ENCODE data around the gene LRRIQ4. TPM values are rescaled to one million over a fixed set of nuclear protein-coding genes. Genes with fewer than 3 reads are reported as not detected.

Gene LRRIQ4
- total RNA-seq, 1 donor from 2014 or later: not detected

DNA sequence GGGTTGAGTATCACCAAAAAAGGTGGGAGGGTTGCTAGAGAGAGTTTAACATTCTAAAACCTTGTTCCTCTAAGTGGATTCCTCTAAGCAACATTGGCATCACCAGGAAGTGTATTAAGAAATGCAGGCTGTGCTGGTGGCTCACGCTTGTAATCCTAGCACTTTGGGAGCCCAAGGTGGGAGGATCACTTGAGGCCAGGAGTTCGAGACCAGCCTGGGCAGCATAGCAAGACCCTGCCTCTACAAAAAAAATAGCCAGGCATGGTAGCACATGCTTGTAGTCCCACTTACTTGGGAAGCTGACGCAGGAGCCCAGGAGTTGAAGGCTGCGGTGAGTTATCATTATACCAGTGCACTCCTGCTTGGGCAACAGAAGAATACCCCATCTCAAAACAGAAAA lies 34.8 kb upstream of the LRRIQ4 start:
- Histone ChIP-seq H3K4me3 (no peak overlapping the region), H3K4me1 (peaks cover 7 to 14% of the 10 kb centered on the region in 2 donors), H3K27ac (no peak overlapping the region), H3K9me3 (no peaks in the 10 kb centered on the region), H3K36me3 (peaks cover 52 to 59% of the 10 kb centered on the region in 2 donors), H3K27me3 (no peaks in the 10 kb centered on the region)
- intact Hi-C loops (cut with DNase I): no loop called here
- TF ChIP-seq, protein P1, sequence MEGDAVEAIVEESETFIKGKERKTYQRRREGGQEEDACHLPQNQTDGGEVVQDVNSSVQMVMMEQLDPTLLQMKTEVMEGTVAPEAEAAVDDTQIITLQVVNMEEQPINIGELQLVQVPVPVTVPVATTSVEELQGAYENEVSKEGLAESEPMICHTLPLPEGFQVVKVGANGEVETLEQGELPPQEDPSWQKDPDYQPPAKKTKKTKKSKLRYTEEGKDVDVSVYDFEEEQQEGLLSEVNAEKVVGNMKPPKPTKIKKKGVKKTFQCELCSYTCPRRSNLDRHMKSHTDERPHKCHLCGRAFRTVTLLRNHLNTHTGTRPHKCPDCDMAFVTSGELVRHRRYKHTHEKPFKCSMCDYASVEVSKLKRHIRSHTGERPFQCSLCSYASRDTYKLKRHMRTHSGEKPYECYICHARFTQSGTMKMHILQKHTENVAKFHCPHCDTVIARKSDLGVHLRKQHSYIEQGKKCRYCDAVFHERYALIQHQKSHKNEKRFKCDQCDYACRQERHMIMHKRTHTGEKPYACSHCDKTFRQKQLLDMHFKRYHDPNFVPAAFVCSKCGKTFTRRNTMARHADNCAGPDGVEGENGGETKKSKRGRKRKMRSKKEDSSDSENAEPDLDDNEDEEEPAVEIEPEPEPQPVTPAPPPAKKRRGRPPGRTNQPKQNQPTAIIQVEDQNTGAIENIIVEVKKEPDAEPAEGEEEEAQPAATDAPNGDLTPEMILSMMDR (IDR thresholded peaks at IDR 0.05): no peak
- no peak for DNase-seq (ENCODE audit: low spot score in 2 of 2)

DNA sequence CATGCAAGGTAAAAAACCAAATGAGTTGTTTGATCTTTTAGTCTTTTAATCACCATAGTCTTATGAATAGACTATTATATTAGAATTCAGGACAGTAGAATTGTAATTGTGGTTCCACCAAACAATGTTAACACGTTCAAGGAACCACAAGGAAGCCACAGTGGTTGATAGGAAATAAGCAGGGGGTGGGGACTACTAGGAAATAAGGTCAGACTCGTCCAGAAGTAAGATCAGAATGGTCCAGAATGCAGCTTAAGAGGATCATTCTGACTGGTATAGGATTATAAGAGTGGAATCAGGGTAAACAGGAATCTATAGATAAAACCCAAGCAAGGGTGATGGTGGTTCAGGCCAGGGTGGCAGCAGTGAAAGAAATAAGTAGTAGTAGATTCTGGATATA lies 31.9 kb upstream of the LRRIQ4 start:
- peaks cover 57 to 65% of the 10 kb centered on the region in 2 donors for H3K36me3 ChIP-seq
- intact Hi-C loops (cut with DNase I): no loop called here

DNA sequence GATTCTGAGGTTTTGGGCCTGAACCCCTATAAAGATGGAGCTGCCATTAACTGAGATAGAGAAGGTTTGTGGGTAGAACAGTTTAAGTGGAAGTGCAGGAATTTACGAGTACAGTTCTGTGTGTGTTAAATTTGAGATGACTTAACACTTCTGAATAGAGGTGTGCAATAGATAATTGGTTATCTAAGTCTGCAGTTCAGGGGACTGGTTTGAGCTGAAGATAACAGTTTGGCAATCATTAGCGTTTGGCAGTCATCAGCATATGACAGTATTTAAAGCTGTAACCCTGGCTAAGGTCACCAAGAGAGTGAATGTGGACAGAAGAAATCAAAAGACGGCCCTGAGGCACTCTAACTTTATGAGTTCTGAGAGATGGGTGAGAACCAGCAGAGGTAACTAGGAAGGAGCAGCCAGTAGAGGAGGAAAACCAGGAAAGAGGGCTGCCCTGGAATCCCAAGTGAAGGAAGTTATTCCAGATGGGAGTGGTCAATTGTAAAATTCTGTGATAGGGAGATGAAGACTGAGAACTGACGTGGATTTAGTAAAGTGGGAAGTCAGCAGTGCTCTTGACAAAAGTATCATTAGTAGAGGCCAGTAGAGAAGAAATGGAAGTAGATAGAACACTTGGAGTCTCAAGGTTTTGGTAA lies 31.3 kb upstream of the LRRIQ4 start:
- Histone ChIP-seq H3K9me3 (no peaks in the 10 kb centered on the region), H3K36me3 (peaks cover 63 to 70% of the 10 kb centered on the region in 2 donors), H3K4me1 (no peaks in the 10 kb centered on the region), H3K27ac (no peak overlapping the region), H3K4me3 (no peak overlapping the region), H3K27me3 (no peaks in the 10 kb centered on the region)
- TF ChIP-seq, protein P1 (IDR thresholded peaks at IDR 0.05): no peak
- intact Hi-C loops (cut with DNase I): no loop called here
- no peak for DNase-seq (ENCODE audit: low spot score in 2 of 2)

More for the DNA sequence above, 31.9 kb upstream of the LRRIQ4 start:
- TF ChIP-seq, protein P1 (IDR thresholded peaks at IDR 0.05): no peak
- DNase-seq (ENCODE audit: low spot score in 2 of 2): no peak
- no peak overlapping the region for H3K4me3 ChIP-seq
- H3K4me1 ChIP-seq: no peaks in the 10 kb centered on the region
- H3K27ac ChIP-seq: no peak overlapping the region
- no peaks in the 10 kb centered on the region for H3K27me3 ChIP-seq
- H3K9me3 ChIP-seq: no peaks in the 10 kb centered on the region

DNA sequence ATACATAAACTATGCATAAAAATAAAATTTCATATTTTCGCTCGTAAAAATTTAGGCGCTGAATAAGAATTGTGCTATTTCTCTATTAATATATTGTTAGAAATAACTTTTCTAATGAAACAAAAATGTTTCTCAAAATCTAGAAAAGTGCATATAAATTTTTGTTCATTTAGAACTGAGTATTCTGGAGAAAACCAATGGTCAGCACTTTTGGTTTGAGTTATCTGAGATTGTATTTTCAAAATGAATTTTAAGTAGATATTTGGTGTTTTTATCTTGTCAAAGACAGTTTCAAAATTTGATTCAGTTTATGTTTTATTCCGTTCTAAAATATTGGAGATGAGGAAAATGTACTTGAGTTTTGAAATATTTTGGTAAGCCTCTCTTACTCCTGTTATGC lies 25.6 kb upstream of the LRRIQ4 start:
- H3K27ac ChIP-seq: no peak overlapping the region
- H3K4me1 ChIP-seq: no peaks in the 10 kb centered on the region
- no peak for DNase-seq (ENCODE audit: low spot score in 2 of 2)
- peaks cover 32 to 69% of the 10 kb centered on the region in 2 donors for H3K36me3 ChIP-seq
- H3K4me3 ChIP-seq: no peak overlapping the region
- intact Hi-C loops (cut with DNase I): no loop called here
- no peaks in the 10 kb centered on the region for H3K27me3 ChIP-seq
- no peaks in the 10 kb centered on the region for H3K9me3 ChIP-seq
- TF ChIP-seq, protein P1 (IDR thresholded peaks at IDR 0.05): no peak

DNA sequence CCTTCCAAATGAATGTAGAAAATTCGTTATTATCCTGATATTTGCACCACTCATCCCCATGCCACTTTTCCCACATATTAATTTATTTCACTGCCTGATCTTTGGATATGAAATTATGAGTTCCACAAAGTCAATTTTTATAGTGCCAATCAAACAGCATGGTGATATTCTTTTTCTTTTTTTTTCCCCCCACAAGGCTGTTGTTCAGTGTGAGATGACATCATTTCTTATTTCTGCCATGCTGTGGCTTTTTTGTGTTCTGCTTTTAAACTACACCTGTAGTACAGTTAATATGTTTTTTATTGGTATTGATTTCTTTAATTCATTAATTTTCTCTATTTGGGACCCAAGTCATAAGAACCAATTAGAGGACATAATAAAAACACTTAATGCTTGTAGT lies 24.9 kb upstream of the LRRIQ4 start:
- Histone ChIP-seq H3K36me3 (peaks cover 33 to 69% of the 10 kb centered on the region in 2 donors), H3K27ac (no peak overlapping the region), H3K27me3 (no peaks in the 10 kb centered on the region), H3K9me3 (no peaks in the 10 kb centered on the region), H3K4me3 (no peak overlapping the region), H3K4me1 (no peaks in the 10 kb centered on the region)
- intact Hi-C loops (cut with DNase I): no loop called here
- TF ChIP-seq, protein P1 (IDR thresholded peaks at IDR 0.05): no peak
- no peak for DNase-seq (ENCODE audit: low spot score in 2 of 2)

Data from ascending aorta (tissue), 2 donors.